ENCODE data around the gene TTC22. TPM values are rescaled to one million over a fixed set of nuclear protein-coding genes. Genes with fewer than 3 reads are reported as not detected.

TTC22 gene
- total RNA-seq, 1 experiment from 2014 or later: 0.63 TPM

- no peak for TF ChIP-seq ESRRA (CRISPR knock-in tag; IDR thresholded peaks at IDR 0.05; ENCODE audit: borderline replicate concordance)
- no peak for TF ChIP-seq SMAD4 (CRISPR knock-in tag; IDR thresholded peaks at IDR 0.05)
- no peak for TF ChIP-seq RELA (CRISPR knock-in tag; IDR thresholded peaks at IDR 0.05; ENCODE audit: borderline replicate concordance)
- no peak for TF ChIP-seq SP1 (CRISPR knock-in tag; conservative IDR thresholded peaks at IDR 0.05)
These were observed 11.8 kb upstream of the TTC22 start (continued) for GRCh38 chr1:54812801-54813484.

GRCh38 chr1:54811739-54812655 lies 10.9 kb upstream of the TTC22 start:
- Mint-ChIP-seq H3K27me3 (ENCODE audit: low read depth) (peaks cover 7% of the 10 kb centered on the region; the same call in 1 of the 2 replicates), H3K4me3 (no peak overlapping the region), H3K4me1 (peaks cover 27% of the 10 kb centered on the region), H3K9me3 (no peaks in the 10 kb centered on the region), H3K27ac (no peak overlapping the region), H3K36me3 (no peaks in the 10 kb centered on the region)
- POLR2A ChIA-PET: no interaction called here
- CTCF ChIA-PET: interaction anchor here (1.2 to 2.6 kb wide), 3 partner anchors 11 to 323 kb away, joined by 3 to 11 read pairs (median 4); partner anchors contain the start of gene TTC22
- DNase-seq (ENCODE audit: low spot score) (no peak), ATAC-seq (no peak)
- TF ChIP-seq GABPB1 (CRISPR knock-in tag; IDR thresholded peaks at IDR 0.05): no peak
- no peak for TF ChIP-seq ESRRA (CRISPR knock-in tag; IDR thresholded peaks at IDR 0.05; ENCODE audit: borderline replicate concordance)
- TF ChIP-seq JAZF1 (CRISPR knock-in tag; IDR thresholded peaks at IDR 0.05): no peak
- no peak for TF ChIP-seq CTCF (IDR thresholded peaks at IDR 0.05)
- TF ChIP-seq STAT6 (CRISPR knock-in tag; conservative IDR thresholded peaks at IDR 0.05; ENCODE audit: low read depth): no peak
- no peak for TF ChIP-seq ZNF512 (CRISPR knock-in tag; IDR thresholded peaks at IDR 0.05; ENCODE audit: borderline replicate concordance)
- no peak for TF ChIP-seq ZNF232 (CRISPR knock-in tag; IDR thresholded peaks at IDR 0.05)
- no peak for TF ChIP-seq JUN (CRISPR knock-in tag; IDR thresholded peaks at IDR 0.05)
- no peak for TF ChIP-seq ZNF425 (CRISPR knock-in tag; conservative IDR thresholded peaks at IDR 0.05)

- CTCF ChIA-PET: interaction anchor here (1.3 kb wide), 1 partner anchor 10 kb away, joined by 4 read pairs; the partner anchor contains the start of gene TTC22
- no peak for ATAC-seq
These were observed 9.9 kb upstream of the TTC22 start for GRCh38 chr1:54811066-54811465.

More at GRCh38 chr1:54811066-54811465, 9.9 kb upstream of the TTC22 start:
- TF ChIP-seq ZNF396 (CRISPR knock-in tag; IDR thresholded peaks at IDR 0.05; ENCODE audit: borderline replicate concordance) (no peak), SMAD3 (CRISPR knock-in tag; IDR thresholded peaks at IDR 0.05; ENCODE audit: borderline replicate concordance) (no peak), NFE2L1 (CRISPR knock-in tag; IDR thresholded peaks at IDR 0.05) (no peak), ATF2 (CRISPR knock-in tag; IDR thresholded peaks at IDR 0.05; ENCODE audit: borderline replicate concordance, low read depth) (no peak)
- H3K27ac Mint-ChIP-seq: no peak overlapping the region
- no peaks in the 10 kb centered on the region for H3K9me3 Mint-ChIP-seq
- H3K36me3 Mint-ChIP-seq: no peaks in the 10 kb centered on the region
- H3K27me3 Mint-ChIP-seq (ENCODE audit: low read depth): peaks cover 7% of the 10 kb centered on the region; the same call in 1 of the 2 replicates
- POLR2A ChIA-PET: no interaction called here
- H3K4me3 Mint-ChIP-seq: no peak overlapping the region
- no peak for DNase-seq (ENCODE audit: low spot score)
- H3K4me1 Mint-ChIP-seq: peaks cover 27% of the 10 kb centered on the region
